Activated naive CD8-positive, alpha-beta T cell treated with anti-CD3 and anti-CD28 coated beads, Interleukin-2, amount 10 ng/mL, durations not matched to agents 7 days and 5 days (primary cell): ENCODE data around the gene TBC1D1. TPM values are rescaled to one million over a fixed set of nuclear protein-coding genes. Genes with fewer than 3 reads are reported as not detected.

Experiments
- ATAC-seq: fragments of 150-1000 bp; cut with Tn5 transposase; one replicate; pipeline ENCODE4 v1.10.0; 2021; ENCODE audit warnings: low read depth, moderate library complexity
- POLR2A ChIA-PET: fragments of 350-600 bp; sonication (Branson Sonifier 250); formaldehyde crosslinking; loops from one replicate; lab custom pipeline; 2021; ENCODE audit warnings: antibody characterized with exemption; lab: Charles Lee
- DNase-seq: peaks from one replicate; pipeline ENCODE4 v3.0.0; 2021
- H3K27ac Mint-ChIP-seq: one replicate; pipeline ENCODE4 v1.8.0; 2022; ENCODE audit warnings: mild to moderate bottlenecking, mixed read lengths
- H3K27me3 Mint-ChIP-seq: one replicate; pipeline ENCODE4 v1.8.0; 2022; ENCODE audit warnings: mild to moderate bottlenecking, moderate library complexity, mixed read lengths
- H3K36me3 Mint-ChIP-seq: one replicate; pipeline ENCODE4 v1.8.0; 2021; ENCODE audit warnings: mild to moderate bottlenecking, mixed read lengths
- H3K4me1 Mint-ChIP-seq: one replicate; pipeline ENCODE4 v1.8.0; 2021; ENCODE audit warnings: mixed read lengths
- H3K4me3 Mint-ChIP-seq: one replicate; pipeline ENCODE4 v1.8.0; 2022; ENCODE audit warnings: mild to moderate bottlenecking, moderate library complexity, mixed read lengths
- H3K9me3 Mint-ChIP-seq: one replicate; pipeline ENCODE4 v1.8.0; 2021; ENCODE audit warnings: mixed read lengths
- total RNA-seq, 2 experiments: library from RNA; stranded (reverse); gene quantifications; one replicate each; pipeline ENCODE4 v1.2.3, GENCODE V29; 2021

Gene TBC1D1
- total RNA-seq, 2 experiments from 2014 or later: 79.7 to 83.7 TPM

DNA sequence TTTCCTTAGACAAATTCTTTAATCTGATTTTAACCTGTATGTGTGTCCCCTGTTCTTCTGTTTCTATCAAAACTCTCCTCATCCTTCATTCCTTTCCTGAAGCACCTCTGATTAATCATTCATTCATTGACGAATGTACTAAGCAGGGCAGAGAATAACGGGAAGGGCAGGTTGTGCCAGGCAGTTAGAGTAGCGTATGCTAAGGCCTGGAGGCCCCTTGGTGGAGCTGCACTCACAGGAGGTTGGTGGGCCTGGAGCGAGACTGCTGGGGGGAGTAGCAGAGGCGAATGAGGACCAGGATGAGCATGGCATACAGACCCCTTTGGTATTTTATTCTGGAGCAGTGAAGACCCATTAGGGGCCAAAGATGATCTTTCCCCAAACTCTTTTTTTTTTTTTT, 91.9 kb downstream of the TBC1D1 start:
- Mint-ChIP-seq H3K4me3 (no peak overlapping the region), H3K27me3 (no peaks in the 10 kb centered on the region), H3K27ac (no peak overlapping the region), H3K4me1 (peaks cover 36% of the 10 kb centered on the region), H3K36me3 (peaks cover 4% of the 10 kb centered on the region), H3K9me3 (no peaks in the 10 kb centered on the region)
- POLR2A ChIA-PET: no interaction called here
- DNase-seq: no peak
- no peak for ATAC-seq

- Mint-ChIP-seq H3K36me3 (peaks cover 7% of the 10 kb centered on the region), H3K27me3 (no peaks in the 10 kb centered on the region), H3K27ac (no peak overlapping the region), H3K4me1 (peaks cover 30% of the 10 kb centered on the region), H3K4me3 (no peak overlapping the region), H3K9me3 (no peaks in the 10 kb centered on the region)
- no peak for ATAC-seq
- POLR2A ChIA-PET: interaction anchor here (0.7 kb wide), 1 partner anchor 519 kb away, joined by 3 read pairs; no protein-coding TSS in a partner anchor
- DNase-seq: no peak
These were observed 93.1 kb downstream of the TBC1D1 start for GRCh38 chr4:37983951-37984350.

GRCh38 chr4:37985730-37986275, 94.9 kb downstream of the TBC1D1 start:
- no peak for DNase-seq
- Mint-ChIP-seq H3K27ac (no peak overlapping the region), H3K4me3 (no peak overlapping the region), H3K4me1 (peaks cover 25% of the 10 kb centered on the region), H3K27me3 (no peaks in the 10 kb centered on the region), H3K36me3 (peaks cover 10% of the 10 kb centered on the region), H3K9me3 (no peaks in the 10 kb centered on the region)
- ATAC-seq: no peak
- POLR2A ChIA-PET: no interaction called here

DNA sequence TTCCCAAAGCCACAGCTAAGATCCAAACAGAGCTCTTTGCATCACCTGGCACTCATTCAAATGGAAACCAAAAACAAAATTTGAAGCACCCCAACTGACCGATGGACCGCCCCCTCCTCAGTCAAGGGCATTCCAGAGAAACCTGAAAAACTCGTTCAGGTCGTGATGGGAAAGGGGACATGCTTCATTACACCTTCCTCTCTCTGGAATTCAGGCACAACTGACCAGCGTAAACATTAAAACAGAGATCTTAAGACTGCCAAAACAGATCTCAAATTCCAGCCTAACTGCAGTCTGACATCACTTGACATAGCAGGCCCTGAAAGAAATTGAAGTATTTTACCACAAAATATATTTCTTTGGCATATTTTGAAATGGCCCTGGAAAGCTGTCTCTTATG, 97.8 kb downstream of the TBC1D1 start:
- Mint-ChIP-seq H3K36me3 (peaks cover 13% of the 10 kb centered on the region), H3K27ac (no peak overlapping the region), H3K4me1 (peaks cover 10% of the 10 kb centered on the region), H3K9me3 (no peaks in the 10 kb centered on the region), H3K4me3 (no peak overlapping the region), H3K27me3 (no peaks in the 10 kb centered on the region)
- POLR2A ChIA-PET: no interaction called here
- DNase-seq (no peak), ATAC-seq (no peak)

- Mint-ChIP-seq H3K4me3 (no peak overlapping the region), H3K36me3 (peaks cover 13% of the 10 kb centered on the region), H3K9me3 (no peaks in the 10 kb centered on the region), H3K27ac (no peak overlapping the region), H3K4me1 (peaks cover 15% of the 10 kb centered on the region), H3K27me3 (no peaks in the 10 kb centered on the region)
- POLR2A ChIA-PET: no interaction called here
- ATAC-seq (no peak), DNase-seq (no peak)
These were observed 98.7 kb downstream of the TBC1D1 start for GRCh38 chr4:37989398-37990260.

DNA sequence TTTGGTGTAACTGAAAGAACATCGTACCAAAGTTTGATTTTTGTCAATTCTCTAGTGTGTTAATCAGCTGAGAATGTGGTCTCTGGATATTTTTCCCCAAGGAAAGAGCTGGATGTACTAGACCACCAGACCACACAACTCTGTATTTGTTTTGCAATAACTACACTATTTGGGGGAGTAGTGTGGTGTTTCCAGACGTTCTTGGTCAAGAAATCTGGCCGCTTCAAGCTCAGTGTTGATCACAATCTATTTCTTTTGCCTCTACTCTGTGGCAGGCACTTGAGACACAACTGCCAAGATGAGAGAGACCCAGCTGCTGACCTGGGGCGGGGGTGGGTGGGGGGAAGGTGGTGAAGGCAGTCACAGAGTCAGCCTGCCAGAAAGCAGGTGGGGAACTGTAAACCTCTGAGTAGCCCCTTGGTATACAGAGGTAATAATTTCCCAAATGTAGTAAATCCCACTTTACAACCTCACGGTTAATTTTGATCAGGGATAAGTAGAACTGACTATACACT, 99.9 kb downstream of the TBC1D1 start:
- Mint-ChIP-seq H3K27me3 (no peaks in the 10 kb centered on the region), H3K4me1 (peaks cover 16% of the 10 kb centered on the region), H3K9me3 (no peaks in the 10 kb centered on the region), H3K4me3 (no peak overlapping the region), H3K36me3 (peaks cover 13% of the 10 kb centered on the region), H3K27ac (no peak overlapping the region)
- ATAC-seq (no peak), DNase-seq (no peak)
- POLR2A ChIA-PET: no interaction called here

DNA sequence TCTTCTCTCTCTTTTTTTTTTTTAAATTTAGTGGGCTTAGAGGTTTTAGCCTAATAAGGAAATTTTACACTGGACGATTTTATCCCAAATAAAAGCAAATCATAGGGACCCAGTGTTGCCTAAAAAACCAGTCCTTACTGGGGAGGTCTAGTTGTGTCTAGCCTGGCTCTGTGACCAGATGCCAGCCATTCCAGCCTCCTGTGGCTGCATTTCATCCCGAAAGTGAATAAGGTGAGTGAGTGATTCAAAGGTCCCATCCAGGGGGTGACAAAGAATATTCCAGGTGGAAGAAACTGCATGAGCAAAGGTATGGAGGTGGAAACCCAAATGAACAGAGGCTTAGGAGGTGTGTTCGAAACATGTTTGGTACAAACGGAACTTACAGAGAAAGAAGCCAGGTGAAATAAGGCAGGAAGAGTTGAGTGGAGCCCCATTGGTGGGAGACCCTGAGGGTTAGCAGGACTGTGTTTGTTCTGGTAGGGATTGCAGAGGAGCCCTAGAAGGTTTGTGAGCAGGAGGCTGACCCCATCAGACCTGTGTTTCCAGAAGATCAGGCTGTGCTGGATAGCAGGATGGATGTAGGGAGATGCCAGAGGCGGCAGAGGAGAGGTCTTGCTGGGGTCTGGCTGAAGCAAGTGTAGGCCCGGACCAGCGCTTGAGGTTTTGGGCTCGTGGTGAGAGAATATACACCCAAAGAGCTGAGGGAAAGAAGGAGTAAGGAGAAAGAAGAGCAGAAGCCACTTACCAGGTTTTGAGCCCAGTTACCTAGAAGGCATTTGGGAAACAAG, 100.9 kb downstream of the TBC1D1 start:
- POLR2A ChIA-PET: no interaction called here
- Mint-ChIP-seq H3K9me3 (no peaks in the 10 kb centered on the region), H3K4me1 (peaks cover 17% of the 10 kb centered on the region), H3K27ac (no peak overlapping the region), H3K4me3 (no peak overlapping the region), H3K36me3 (peaks cover 14% of the 10 kb centered on the region), H3K27me3 (no peaks in the 10 kb centered on the region)
- ATAC-seq: no peak
- DNase-seq: no peak

GRCh38 chr4:37993806-37994205, 102.9 kb downstream of the TBC1D1 start:
- POLR2A ChIA-PET: no interaction called here
- Mint-ChIP-seq H3K9me3 (no peaks in the 10 kb centered on the region), H3K27ac (peak overlapping the region; percentile 36), H3K4me1 (peaks cover 27% of the 10 kb centered on the region), H3K36me3 (peaks cover 15% of the 10 kb centered on the region), H3K27me3 (no peaks in the 10 kb centered on the region), H3K4me3 (no peak overlapping the region)
- DNase-seq: no peak
- no peak for ATAC-seq

DNA sequence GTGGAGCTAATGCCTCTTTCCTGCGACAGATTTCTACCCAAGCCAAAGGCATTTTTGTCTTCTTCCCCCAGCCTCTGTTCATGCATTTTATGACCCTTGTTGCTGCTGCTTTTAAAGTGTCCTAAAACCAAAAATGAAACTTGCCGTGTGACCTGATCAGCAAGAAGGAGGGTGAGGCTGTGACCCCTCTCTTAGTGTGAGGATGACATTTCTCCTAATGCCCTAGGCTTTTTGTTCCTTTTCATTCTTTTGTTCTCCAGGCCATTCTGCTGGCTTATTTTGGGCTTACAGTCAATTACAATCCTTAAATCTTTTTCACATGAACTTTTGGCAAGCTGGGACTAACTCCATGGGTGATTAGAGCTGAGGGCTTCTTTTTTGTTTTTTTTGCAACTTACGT, 103.7 kb downstream of the TBC1D1 start:
- POLR2A ChIA-PET: no interaction called here
- peaks cover 11% of the 10 kb centered on the region for H3K36me3 Mint-ChIP-seq
- no peak overlapping the region for H3K4me3 Mint-ChIP-seq
- no peaks in the 10 kb centered on the region for H3K27me3 Mint-ChIP-seq
- H3K9me3 Mint-ChIP-seq: no peaks in the 10 kb centered on the region
- H3K27ac Mint-ChIP-seq: no peak overlapping the region
- peaks cover 33% of the 10 kb centered on the region for H3K4me1 Mint-ChIP-seq
- ATAC-seq (peak; percentile 28), DNase-seq (no peak)

GRCh38 chr4:37995299-37995821, 104.5 kb downstream of the TBC1D1 start:
- Mint-ChIP-seq H3K9me3 (no peaks in the 10 kb centered on the region), H3K27me3 (no peaks in the 10 kb centered on the region), H3K27ac (no peak overlapping the region), H3K36me3 (peaks cover 13% of the 10 kb centered on the region), H3K4me1 (peaks cover 37% of the 10 kb centered on the region), H3K4me3 (no peak overlapping the region)
- POLR2A ChIA-PET: no interaction called here
- ATAC-seq (no peak), DNase-seq (no peak)

DNA sequence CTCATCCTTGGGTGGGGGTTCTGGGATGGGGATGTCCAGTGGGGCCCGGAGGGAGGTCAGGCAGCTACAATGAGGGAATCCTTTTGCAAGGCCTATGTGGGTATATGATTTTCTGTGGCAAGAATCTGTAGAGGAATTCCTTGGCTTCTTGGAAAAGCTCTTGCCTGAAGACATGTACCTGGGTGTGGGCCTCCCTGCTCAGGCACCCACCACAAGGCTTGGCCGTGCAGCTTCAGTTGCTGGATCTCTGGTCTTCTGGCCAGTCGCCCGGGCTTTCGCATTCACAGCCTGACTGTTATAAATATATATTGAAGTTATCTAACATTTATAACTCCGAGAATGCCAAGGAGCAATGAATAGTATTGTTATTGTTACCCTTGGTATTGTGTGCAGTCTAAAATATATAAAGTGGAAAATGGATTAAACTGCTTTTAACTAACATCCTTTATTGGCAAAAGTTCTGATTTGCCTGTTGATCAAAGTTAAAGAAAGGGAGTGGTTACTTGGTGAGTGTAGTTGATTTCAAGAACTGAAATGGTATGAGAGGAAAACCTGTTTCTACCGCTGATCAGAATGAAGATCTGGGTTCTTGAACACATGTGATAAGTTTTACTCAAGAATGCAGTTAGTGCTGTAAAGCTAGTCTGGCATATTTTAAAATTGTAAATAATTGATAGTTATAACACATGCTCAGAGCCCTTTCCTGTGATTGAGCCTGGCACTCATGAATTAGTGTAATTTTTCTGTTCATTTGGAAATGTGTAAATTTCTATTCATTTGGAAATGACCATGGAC, 105.3 kb downstream of the TBC1D1 start:
- Mint-ChIP-seq H3K36me3 (peaks cover 13% of the 10 kb centered on the region), H3K27ac (no peak overlapping the region)
- ATAC-seq: no peak

GRCh38 chr4:37998226-37998625, 107.3 kb downstream of the TBC1D1 start:
- Mint-ChIP-seq H3K4me3 (no peak overlapping the region), H3K36me3 (peaks cover 10% of the 10 kb centered on the region), H3K4me1 (peaks cover 44% of the 10 kb centered on the region), H3K27me3 (no peaks in the 10 kb centered on the region), H3K27ac (no peak overlapping the region), H3K9me3 (no peaks in the 10 kb centered on the region)
- POLR2A ChIA-PET: no interaction called here
- ATAC-seq (no peak), DNase-seq (no peak)

More for the DNA sequence above, 105.3 kb downstream of the TBC1D1 start:
- H3K4me1 Mint-ChIP-seq: peaks cover 37% of the 10 kb centered on the region
- H3K9me3 Mint-ChIP-seq: no peaks in the 10 kb centered on the region
- DNase-seq: no peak
- no peak overlapping the region for H3K4me3 Mint-ChIP-seq
- no peaks in the 10 kb centered on the region for H3K27me3 Mint-ChIP-seq
- POLR2A ChIA-PET: no interaction called here
